NCI-H446 treated with DMSO at 0.1 percent for 48 hours (cell line): ENCODE measurements around the gene CTIF.

Source experiments
- DNase-seq: peaks from one replicate; lab custom pipeline; 2025; lab: John Stamatoyannopoulos, UW

Gene CTIF

DNA sequence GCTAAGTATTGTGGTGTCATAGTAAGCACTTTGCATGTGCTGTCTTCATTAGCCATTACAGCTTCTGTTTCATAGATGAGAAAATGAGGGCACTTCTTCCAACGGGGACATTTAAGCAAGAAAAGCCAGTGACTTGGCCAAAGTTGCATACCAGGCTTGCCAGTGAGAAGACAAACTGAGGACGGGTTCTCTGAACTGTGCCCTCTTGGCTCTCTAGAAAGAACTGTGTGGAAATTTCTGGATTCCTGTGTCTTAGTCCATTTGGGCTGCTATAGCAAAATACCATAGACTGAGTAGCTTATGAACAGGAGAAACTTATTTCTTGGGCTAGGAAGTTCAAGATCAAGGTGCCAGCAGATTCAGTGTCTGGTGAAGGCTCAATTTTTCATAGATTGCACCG, 13.3 kb downstream of the CTIF start:
- no peak for DNase-seq

GRCh38 chr18:48553236-48553635, 14.4 kb downstream of the CTIF start:
- no peak for DNase-seq

- DNase-seq = no peak
Observed at GRCh38 chr18:48554610-48555400, 16.0 kb downstream of the CTIF start.

GRCh38 chr18:48555465-48555995, 16.7 kb downstream of the CTIF start:
- no peak for DNase-seq

DNA sequence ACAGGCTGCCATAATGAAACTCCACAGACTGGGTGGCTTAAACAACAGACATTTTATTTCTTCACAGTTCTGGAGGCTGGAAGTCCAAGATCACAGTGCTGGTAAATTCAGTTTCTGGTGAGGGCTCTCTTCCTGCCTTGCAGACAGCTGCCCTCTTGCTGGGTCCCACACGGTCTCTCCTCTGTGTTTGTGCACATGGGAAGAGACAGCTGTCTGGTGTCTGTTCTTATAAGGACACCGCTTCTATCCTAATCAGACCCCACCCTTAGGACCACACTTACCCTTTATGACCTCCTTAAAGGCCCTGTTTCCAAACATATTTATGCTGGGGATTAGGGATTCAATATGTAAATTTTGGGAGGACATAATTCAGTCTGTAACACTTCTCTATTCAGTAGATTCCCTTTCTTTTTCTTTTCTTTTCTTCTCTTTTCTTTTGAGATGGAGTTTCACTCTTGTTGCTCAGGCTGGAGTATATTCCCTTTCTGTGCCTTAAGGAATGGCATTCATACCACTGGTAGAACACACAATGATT, 18.9 kb downstream of the CTIF start:
- DNase-seq = no peak

DNA sequence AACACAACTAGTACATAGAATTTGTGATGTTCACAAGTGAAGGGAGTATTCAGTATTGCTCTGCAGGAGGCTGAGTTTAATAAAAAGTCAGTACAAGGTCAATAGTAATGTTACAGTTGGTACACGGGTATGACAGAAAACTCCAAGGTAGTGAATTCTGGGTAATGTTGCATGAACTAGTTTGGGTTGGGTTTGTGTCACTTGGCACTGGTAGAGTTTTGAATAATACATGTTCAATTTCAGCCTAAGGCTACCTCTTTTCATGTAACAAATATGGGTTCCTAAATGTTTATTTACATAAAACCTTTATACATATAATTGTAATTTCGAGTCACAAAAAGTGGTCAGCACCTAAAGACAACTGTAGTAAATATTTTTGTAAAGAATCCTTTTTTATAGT, 19.4 kb downstream of the CTIF start:
- DNase-seq = no peak

DNA sequence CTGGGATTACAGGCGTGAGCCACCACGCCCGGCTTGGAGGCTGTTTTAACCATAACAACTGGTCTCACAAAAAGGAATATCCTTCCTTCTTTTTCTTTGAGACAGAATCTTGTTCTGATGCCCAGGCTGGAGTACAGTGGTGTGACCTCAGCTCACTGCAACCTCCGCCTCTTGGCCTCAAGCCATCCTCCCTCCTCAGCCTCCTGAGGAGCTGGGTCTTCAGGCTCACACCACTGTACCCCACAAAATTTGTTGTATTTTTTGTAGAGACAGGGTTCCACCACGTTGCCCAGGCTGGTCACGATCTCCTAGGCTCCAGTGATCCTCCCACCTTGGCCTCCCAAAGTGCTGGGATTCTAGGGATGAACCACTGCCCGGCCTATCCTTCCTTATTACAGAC, 21.7 kb downstream of the CTIF start:
- DNase-seq = no peak

DNA sequence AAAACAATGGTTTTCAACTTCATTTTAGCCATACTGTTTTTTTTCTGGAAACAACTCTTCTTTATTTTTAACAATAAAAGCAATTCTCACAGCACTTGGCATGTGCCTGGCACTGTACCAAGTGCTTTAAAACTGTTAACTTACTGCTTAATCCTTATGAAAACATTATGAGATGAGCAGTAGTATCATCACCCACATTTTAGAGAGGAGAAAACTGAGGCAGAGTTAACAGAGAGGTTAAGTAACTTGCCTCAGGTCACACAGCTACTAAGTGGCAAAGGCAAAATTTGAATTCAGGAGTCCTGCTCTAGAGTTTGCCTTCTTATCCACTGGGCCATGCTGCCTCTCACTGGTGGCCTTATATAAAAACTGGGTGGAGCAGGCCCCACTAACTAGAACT, 23.2 kb downstream of the CTIF start:
- DNase-seq = no peak

GRCh38 chr18:48563027-48563426, 24.2 kb downstream of the CTIF start:
- no peak for DNase-seq

DNA sequence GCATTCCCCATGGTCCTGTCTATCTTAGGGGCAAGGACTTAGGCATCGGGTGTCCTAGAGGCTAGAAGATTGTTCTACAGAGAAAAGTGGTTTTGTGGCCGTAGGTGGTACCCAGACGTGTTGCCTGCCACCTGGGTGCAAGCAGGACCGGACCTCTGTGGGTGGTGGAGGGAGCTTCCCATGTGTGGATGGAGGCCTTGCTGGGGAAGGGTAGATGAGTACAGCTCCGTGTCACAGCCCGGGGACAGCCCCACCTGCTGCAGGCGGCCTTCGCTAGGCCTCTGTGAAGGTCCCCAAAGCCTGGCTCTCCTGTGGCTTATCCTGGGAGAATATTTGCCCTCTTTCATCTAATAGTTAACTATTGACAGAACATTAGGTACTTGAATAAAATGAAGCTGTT, 25.3 kb downstream of the CTIF start:
- DNase-seq = no peak

DNA sequence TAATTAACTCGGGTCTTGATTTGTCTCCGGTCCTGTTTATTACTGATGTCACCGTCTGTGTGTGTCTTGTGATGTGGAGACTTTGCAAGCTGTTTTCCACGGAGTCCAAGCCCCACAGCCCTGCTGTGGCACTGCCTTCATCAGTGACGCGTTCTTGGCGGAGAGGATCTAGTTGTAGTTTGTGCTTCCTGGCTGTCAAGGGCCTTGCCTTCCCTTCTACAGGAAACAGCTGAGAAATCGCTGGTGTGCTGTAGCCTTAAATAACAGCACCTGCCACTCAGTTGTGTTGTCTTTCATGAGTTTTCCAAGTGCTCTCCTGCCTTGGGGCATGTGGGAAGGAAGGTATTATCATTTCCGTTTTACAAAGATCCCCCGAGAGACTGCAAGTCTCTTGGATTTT, 26.3 kb downstream of the CTIF start:
- no peak for DNase-seq

DNA sequence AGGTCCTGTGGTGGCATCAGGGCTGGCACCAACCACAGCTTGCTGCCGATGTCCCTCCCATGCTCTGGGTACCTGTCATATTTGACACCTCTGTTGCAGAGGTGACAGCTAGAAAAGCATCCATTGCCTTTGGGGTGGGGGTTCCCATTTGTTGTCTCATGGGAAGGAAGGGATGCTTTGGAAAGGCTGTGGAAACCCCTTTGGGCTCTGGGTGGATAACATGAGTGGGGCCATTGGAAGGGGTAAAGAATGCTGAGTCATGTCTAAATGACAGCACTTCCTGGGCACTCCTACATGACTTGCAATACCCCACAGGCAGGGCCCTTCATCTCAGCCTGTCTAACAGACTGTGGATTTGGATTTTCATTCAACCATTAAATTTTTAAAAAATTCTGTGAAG, 27.8 kb downstream of the CTIF start:
- DNase-seq = no peak

DNA sequence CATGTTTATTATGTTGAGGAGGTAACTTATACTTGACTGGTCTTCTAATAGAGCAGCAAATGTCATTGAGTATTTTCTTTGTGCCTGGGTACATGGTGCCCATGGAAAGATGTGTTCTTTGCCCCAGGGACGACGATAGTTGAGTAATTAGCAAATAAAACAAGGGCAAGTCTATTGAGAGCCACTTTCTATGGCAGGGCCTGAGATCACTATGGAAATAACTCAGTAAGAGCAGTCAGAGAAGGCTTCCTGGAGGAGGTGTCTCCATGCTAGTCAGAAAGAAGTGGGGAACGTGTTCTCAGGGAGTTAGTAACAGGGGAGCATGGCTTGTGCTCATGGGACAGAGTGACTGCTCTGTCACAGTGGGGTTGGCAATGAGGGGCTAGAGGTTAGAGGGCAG, 28.6 kb downstream of the CTIF start:
- no peak for DNase-seq

DNA sequence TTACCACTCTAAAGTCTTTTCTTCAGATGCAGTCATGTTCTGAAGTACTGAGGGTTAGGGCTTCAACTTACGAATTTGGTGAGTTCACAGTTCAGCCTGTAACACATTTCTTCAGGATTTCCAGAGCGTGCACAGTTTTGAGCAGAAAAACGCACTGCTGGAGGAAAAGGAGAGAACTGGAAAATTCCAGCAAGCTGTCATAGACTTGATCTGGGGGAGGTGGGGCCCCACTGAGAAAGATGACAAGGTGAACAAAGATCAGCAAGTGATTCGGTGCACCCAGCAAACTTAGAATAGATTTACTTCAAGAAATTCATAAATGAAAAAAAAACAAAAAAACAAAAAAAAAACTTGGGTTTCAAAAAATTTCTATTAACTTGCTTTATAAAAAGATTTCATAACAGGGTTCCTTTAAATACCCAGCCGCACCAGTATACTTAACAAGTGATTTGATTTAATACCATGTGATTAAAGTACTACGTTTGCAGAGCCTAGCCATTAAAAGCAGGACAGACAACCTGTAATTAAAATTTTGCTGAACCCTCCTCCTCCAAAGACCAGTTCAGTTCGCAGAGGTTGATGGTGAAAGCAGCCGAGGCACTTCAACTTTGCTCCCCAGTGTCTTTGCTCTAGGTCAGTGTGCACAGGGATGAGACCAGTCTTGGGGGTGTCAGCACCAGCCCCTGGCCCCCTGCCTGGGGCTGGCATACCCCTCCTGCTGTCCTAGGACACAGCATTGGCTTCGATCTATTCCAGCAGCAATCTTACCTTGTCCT, 30.5 kb downstream of the CTIF start:
- DNase-seq = no peak

DNA sequence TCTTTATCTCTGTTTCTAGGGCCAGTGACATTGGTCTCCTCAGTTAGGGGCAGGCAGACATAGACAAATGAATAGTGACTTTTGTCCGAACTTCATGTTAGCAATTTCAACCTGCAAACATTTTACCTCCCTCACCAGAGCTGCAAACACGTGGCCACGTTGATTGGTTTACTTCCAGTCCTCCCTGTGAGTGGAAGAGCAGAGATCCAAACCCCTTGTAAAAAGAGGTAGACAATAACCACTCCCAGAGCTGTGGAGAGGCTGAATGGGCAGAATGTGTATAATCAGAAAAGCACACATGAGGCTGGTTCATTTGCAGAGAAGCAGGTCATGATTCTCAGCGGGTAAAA, 31.1 kb downstream of the CTIF start:
- no peak for DNase-seq

DNA sequence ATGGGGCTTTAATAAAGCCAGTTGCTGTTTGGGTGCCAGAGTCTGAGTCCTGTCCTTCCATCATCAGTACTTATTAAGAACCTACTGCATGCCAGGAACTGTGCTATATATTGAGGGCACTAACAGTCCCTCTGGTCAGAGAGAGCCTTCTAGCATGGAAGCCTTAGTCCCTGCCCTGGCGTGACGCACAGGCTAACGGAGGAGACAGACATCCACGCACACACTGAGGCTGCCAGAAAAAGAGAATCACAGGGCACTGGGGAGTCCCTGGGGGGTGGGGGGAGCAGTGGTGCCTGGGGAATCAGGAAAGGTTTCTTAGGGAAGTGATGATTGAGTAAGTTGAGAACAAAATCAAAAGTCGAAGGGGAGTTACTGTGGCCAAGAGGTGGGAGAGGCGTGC, 31.5 kb downstream of the CTIF start:
- no peak for DNase-seq

DNA sequence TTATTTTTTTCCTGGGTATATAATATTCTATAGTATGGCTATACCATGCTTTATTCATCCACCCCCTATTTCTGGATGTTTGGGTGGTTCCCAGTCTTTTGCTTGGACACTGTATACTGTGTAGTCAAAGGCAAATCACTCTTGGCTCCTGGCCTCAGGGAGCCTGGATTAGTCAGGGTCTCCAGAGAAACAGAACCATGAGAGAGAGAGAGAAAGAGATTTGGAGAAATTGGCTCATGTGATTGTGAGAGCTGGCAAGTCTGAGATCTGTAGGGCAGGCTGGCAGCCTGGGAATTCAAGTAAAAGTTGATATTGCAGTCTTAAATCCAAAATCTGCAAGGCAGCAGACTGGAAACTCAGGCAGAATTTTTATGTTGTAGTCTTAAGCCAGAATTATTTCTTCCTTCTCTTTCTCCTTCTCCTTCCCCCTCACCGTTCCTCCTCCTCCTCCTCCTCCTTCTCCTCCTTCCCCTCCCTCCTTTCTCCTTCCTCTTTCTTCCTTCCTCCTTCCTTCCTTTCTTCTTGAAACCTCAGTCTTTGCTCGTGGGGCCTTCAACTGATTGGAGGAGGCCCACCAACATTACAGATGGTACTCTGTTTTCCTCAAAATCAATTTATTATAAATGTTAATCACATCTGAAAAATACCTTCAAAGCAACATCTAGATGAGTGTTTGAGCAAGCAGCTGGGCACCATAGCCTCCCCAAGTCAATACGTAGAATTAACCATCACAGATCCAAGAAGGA, 33.0 kb downstream of the CTIF start:
- no peak for DNase-seq

DNA sequence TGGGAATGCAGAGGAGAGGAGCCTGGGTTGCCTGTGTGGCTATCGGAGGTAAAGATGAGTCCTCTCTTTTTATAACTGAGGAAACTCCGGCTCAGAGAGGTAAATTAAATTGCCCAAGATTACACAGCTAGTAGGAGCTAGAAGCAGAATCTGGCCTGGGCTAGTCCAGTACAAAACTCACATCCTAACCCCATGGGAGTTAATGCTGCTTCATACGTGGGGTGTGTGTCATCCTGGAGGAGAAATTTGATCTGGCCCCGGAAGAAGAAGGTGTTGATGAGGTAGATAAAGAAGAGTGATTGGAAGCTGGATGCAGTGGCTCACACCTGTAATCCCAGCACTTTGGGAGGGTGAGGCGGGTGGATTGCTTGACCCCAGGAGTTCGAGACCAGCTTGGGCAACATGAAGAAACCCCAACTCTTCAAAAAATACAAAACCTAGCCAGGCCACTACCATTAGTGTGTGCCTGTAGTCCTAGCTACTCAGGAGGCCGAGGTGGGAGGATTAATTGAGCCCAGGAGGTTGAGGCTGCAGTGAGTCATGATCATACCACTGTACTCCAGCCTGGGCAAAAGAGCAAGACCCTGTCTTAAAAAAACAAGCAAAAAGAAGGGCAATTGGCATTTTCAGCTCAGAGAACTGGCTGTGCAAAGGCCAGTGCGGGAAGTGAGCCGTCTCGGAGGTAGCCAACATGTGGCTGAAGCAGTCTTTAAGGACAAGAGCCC, 33.7 kb downstream of the CTIF start:
- no peak for DNase-seq

- DNase-seq = no peak
Observed at GRCh38 chr18:48573632-48574283, 34.9 kb downstream of the CTIF start.

DNA sequence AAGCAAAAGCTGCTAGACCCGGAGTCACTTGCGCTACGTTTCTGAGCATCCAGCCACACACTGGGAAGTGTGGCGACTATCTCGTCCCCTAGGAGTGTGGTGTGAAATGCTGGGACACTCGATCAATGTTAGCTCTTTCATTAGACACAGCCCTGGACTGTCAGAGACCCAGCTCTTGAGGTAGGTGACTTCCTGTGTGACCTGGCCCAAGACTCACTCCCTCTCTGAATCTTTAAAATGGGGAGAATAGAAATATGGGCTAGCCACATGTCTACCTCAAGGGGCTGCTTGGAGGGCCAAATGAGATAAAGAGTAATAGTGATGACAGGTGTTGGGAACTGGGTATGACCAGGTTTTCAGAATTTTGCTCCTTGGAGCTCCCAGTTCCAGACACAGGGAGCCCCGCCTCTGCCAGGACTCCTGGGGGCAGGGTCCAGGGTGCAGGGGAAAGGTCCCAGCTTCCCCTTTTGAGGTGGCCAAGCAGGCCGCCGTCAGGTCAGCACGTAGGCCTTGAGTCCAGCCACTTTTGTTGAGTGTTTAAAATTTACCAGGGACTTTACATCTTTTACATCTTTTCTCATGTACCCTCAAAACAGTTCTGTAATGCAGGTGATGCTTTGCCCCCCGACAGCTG, 36.0 kb downstream of the CTIF start:
- no peak for DNase-seq

GRCh38 chr18:48575301-48575657, 36.4 kb downstream of the CTIF start:
- peak; percentile 20 for DNase-seq
